H9 (cell line): Measurements from ENCODE around the gene FRY. TPM values are rescaled to one million over a fixed set of nuclear protein-coding genes. Genes with fewer than 3 reads are reported as not detected.

Experiments
- DNase-seq: peaks from one replicate; pipeline ENCODE4 v3.0.0-alpha.2; 2017
- H2AFZ ChIP-seq: one replicate; pipeline ENCODE4 v1.6.1; 2013; ENCODE audit warnings: mild to moderate bottlenecking, low read length, control low read depth, moderate library complexity
- H2AK5ac ChIP-seq: 2 replicates; pipeline ENCODE4 v1.6.1; 2013; ENCODE audit warnings: low read length, control low read depth, mixed read lengths; ENCODE audit not compliant: insufficient read length
- H2BK120ac ChIP-seq: one replicate; pipeline ENCODE4 v1.6.1; 2013; ENCODE audit warnings: low read depth, mild to moderate bottlenecking, low read length, control low read depth, inconsistent platforms; ENCODE audit not compliant: poor library complexity, severe bottlenecking
- H2BK12ac ChIP-seq: 2 replicates; pipeline ENCODE4 v1.6.1; 2013; ENCODE audit warnings: low read length, control low read depth, mixed read lengths, low read depth; ENCODE audit not compliant: insufficient read length
- H2BK15ac ChIP-seq: 2 replicates; pipeline ENCODE4 v1.6.1; 2013; ENCODE audit warnings: low read depth, low read length, control low read depth
- H2BK20ac ChIP-seq: one replicate; pipeline ENCODE4 v1.6.1; 2013; ENCODE audit warnings: low read depth, mild to moderate bottlenecking, low read length, control low read depth, inconsistent platforms; ENCODE audit not compliant: poor library complexity, severe bottlenecking
- H2BK5ac ChIP-seq: 2 replicates; pipeline ENCODE4 v1.6.1; 2013; ENCODE audit warnings: low read length, control low read depth, mixed read lengths; ENCODE audit not compliant: insufficient read length
- H3K14ac ChIP-seq: 2 replicates; pipeline ENCODE4 v1.6.1; 2013; ENCODE audit warnings: low read length, control low read depth; ENCODE audit not compliant: insufficient read depth
- H3K18ac ChIP-seq: 2 replicates; pipeline ENCODE4 v1.6.1; 2013; ENCODE audit warnings: low read depth, mild to moderate bottlenecking, mixed read lengths, low read length, control low read depth; ENCODE audit not compliant: insufficient read length
- H3K23ac ChIP-seq: 2 replicates; pipeline ENCODE4 v1.6.1; 2013; ENCODE audit warnings: low read length, control low read depth, mixed read lengths, low read depth; ENCODE audit not compliant: insufficient read length
- H3K23me2 ChIP-seq: 2 replicates; pipeline ENCODE4 v1.6.1; 2013; ENCODE audit warnings: low read depth, mild to moderate bottlenecking, mixed read lengths, low read length, control low read depth; ENCODE audit not compliant: insufficient read length, poor library complexity, severe bottlenecking
- H3K27ac ChIP-seq: 2 replicates; pipeline ENCODE4 v1.5.1; 2013; ENCODE audit warnings: low read length, control low read depth, mixed read lengths, low read depth; ENCODE audit not compliant: insufficient read length
- H3K27me3 ChIP-seq: 2 replicates; pipeline ENCODE4 v1.6.1; 2013; ENCODE audit warnings: low read length, control low read depth, inconsistent platforms; ENCODE audit not compliant: insufficient read depth
- H3K4ac ChIP-seq: 2 replicates; pipeline ENCODE4 v1.6.1; 2013; ENCODE audit warnings: low read depth, mild to moderate bottlenecking, control low read depth, inconsistent platforms, low read length, moderate library complexity
- H3K4me1 ChIP-seq: 2 replicates; pipeline ENCODE4 v1.6.1; 2013; ENCODE audit warnings: low read length, control low read depth, inconsistent platforms; ENCODE audit not compliant: insufficient read depth
- H3K4me2 ChIP-seq: 2 replicates; pipeline ENCODE4 v1.6.1; 2013; ENCODE audit warnings: low read length, control low read depth, mixed read lengths; ENCODE audit not compliant: insufficient read length, insufficient read depth
- H3K56ac ChIP-seq: 2 replicates; pipeline ENCODE4 v1.6.1; 2013; ENCODE audit warnings: low read depth, mild to moderate bottlenecking, mixed read lengths, low read length, control low read depth; ENCODE audit not compliant: insufficient read length
- H3K79me1 ChIP-seq: 2 replicates; pipeline ENCODE4 v1.6.1; 2013; ENCODE audit warnings: low read depth, mild to moderate bottlenecking, moderate library complexity, low read length, control low read depth, inconsistent platforms; ENCODE audit not compliant: insufficient read depth, poor library complexity, severe bottlenecking
- H3K79me2 ChIP-seq: 2 replicates; pipeline ENCODE4 v1.6.1; 2013; ENCODE audit warnings: low read length, control low read depth, inconsistent platforms; ENCODE audit not compliant: insufficient read depth
- H3K9ac ChIP-seq: 2 replicates; pipeline ENCODE4 v1.6.1; 2013; ENCODE audit warnings: low read length, control low read depth, mixed read lengths; ENCODE audit not compliant: insufficient read length; ENCODE audit errors: extremely low read depth
- H3K9me3 ChIP-seq: one replicate; pipeline ENCODE4 v1.6.1; 2013; ENCODE audit warnings: low read depth, low read length, inconsistent platforms; ENCODE audit not compliant: control insufficient read depth
- H3T11ph ChIP-seq: one replicate; pipeline ENCODE4 v1.6.1; 2013; ENCODE audit warnings: mild to moderate bottlenecking, low read length, control low read depth, inconsistent platforms
- H4K20me1 ChIP-seq: one replicate; pipeline ENCODE4 v1.6.1; 2013; ENCODE audit not compliant: control insufficient read depth, insufficient read length, insufficient read depth
- H4K5ac ChIP-seq: 2 replicates; pipeline ENCODE4 v1.6.1; 2013; ENCODE audit warnings: low read depth, mild to moderate bottlenecking, mixed read lengths, low read length, control low read depth; ENCODE audit not compliant: insufficient read length
- H4K8ac ChIP-seq: replicated peaks from 2 replicates; pipeline ENCODE4 v1.6.1; 2013; ENCODE audit warnings: low read length, control low read depth, mixed read lengths, low read depth; ENCODE audit not compliant: insufficient read length
- H4K91ac ChIP-seq: 2 replicates; pipeline ENCODE4 v1.6.1; 2013; ENCODE audit warnings: low read depth, mild to moderate bottlenecking, moderate library complexity, mixed read lengths, low read length, control low read depth; ENCODE audit not compliant: insufficient read length
- H3K27ac Mint-ChIP-seq, 3 experiments: 2 replicates in 2 of 3; 3 replicates in 1 of 3; pipeline ENCODE4 v1.8.0; 2020 to 2021; ENCODE audit warnings: mixed read lengths in 3 of 3, mild to moderate bottlenecking in 1 of 3, moderate library complexity in 1 of 3
- H3K27me3 Mint-ChIP-seq: 2 replicates; pipeline ENCODE4 v1.8.0; 2021; ENCODE audit warnings: low read depth, mild to moderate bottlenecking, moderate library complexity, mixed read lengths
- H3K36me3 Mint-ChIP-seq, 3 experiments: 2 replicates in 2 of 3; 3 replicates in 1 of 3; pipeline ENCODE4 v1.8.0; 2020 to 2021; ENCODE audit warnings: low read depth in 3 of 3, mixed read lengths in 3 of 3; ENCODE audit not compliant: insufficient read depth in 1 of 3
- H3K4me1 Mint-ChIP-seq, 2 experiments: 2 replicates each; pipeline ENCODE4 v1.8.0; 2020; ENCODE audit warnings: mixed read lengths in 2 of 2
- H3K4me3 Mint-ChIP-seq, 2 experiments: 2 replicates in 1 of 2; 3 replicates in 1 of 2; pipeline ENCODE4 v1.8.0; 2020 to 2021; ENCODE audit warnings: mild to moderate bottlenecking in 2 of 2, mixed read lengths in 2 of 2, moderate library complexity in 1 of 2
- H3K9me3 Mint-ChIP-seq, 2 experiments: 2 replicates in 1 of 2; 3 replicates in 1 of 2; pipeline ENCODE4 v1.8.0; 2020; ENCODE audit warnings: mild to moderate bottlenecking in 2 of 2, mixed read lengths in 2 of 2, moderate library complexity in 1 of 2
- CTCF ChIP-seq: fragments of 200-600 bp; sonication (generic); conservative IDR thresholded peaks from 3 replicates; pipeline ENCODE4 v1.8.0; 2021; ENCODE audit warnings: antibody characterized with exemption, mild to moderate bottlenecking
- WGBS: extraction: QIAGEN DNeasy Blood & Tissue Kit; methylation state at CpG from one replicate; pipeline ENCODE4 v1.1.7; 2013; ENCODE audit warnings: missing lambda C conversion rate, low lambda C conversion rate, mixed read lengths; ENCODE audit not compliant: insufficient read length; ENCODE audit errors: extremely low coverage; 5-methylcytosine and 5-hydroxymethylcytosine counted together
- total RNA-seq: library from RNA; stranded (reverse); gene quantifications from 2 replicates; pipeline ENCODE4 v1.2.1, GENCODE V29; 2021

The FRY gene
- total RNA-seq, 1 experiment from 2014 or later: 5.2 TPM

- Mint-ChIP-seq H3K27me3 (no peaks in the 10 kb centered on the region; the same call in 1 of the 2 replicates), H3K9me3 (no peaks in the 10 kb centered on the region), H3K4me1 (no peaks in the 10 kb centered on the region), H3K27ac (no peak overlapping the region), H3K36me3 (no peaks in the 10 kb centered on the region), H3K4me3 (no peak overlapping the region)
- no peaks in the 10 kb centered on the region for H3K79me2 ChIP-seq
- H2BK120ac ChIP-seq: no peak overlapping the region
- no peak for DNase-seq
- H3K27me3 ChIP-seq: no peaks in the 10 kb centered on the region
- no peak overlapping the region for H3K4me2 ChIP-seq
- no peak overlapping the region for H4K91ac ChIP-seq
- H2AFZ ChIP-seq: no peak overlapping the region
- H4K8ac ChIP-seq: no peak overlapping the region
- H3K18ac ChIP-seq: no peak overlapping the region
- no peaks in the 10 kb centered on the region for H4K20me1 ChIP-seq
- no peaks in the 10 kb centered on the region for H3K9me3 ChIP-seq
- no peak overlapping the region for H3K14ac ChIP-seq
- H2AK5ac ChIP-seq: no peak overlapping the region
- no peak overlapping the region for H2BK12ac ChIP-seq
- H3K56ac ChIP-seq: no peak overlapping the region
- H3K79me1 ChIP-seq: no peaks in the 10 kb centered on the region
- WGBS: no CpG with 5 or more reads among the region's 8 CpGs
- H2BK5ac ChIP-seq: no peak overlapping the region
- no peak for TF ChIP-seq CTCF
- no peak overlapping the region for H3K23ac ChIP-seq
- no peak overlapping the region for H3K4ac ChIP-seq
- H3K27ac ChIP-seq: no peak overlapping the region
- H4K5ac ChIP-seq: no peak overlapping the region
- no peaks in the 10 kb centered on the region for H3K23me2 ChIP-seq
- no peak overlapping the region for H3T11ph ChIP-seq
- no peak overlapping the region for H2BK20ac ChIP-seq
- H2BK15ac ChIP-seq: no peak overlapping the region
- no peak overlapping the region for H3K9ac ChIP-seq
- no peaks in the 10 kb centered on the region for H3K4me1 ChIP-seq
Observed at GRCh38 chr13:32300406-32300805, 268.8 kb downstream of the FRY start.
